Activated CD4-positive, alpha-beta T cell treated with anti-CD3 and anti-CD28 coated beads for 4 hours (primary cell): ENCODE results near the gene ATG5.
"Not testable (repeated sequence)": the region's sequence is repeated elsewhere in the genome, so short reads cannot be mapped to it uniquely, and the experiment has no call there.

Experiments used
- DNase-seq, 2 donors: peaks; one replicate each; pipeline ENCODE4 v3.0.0-alpha.2; 2020

Gene ATG5

DNA sequence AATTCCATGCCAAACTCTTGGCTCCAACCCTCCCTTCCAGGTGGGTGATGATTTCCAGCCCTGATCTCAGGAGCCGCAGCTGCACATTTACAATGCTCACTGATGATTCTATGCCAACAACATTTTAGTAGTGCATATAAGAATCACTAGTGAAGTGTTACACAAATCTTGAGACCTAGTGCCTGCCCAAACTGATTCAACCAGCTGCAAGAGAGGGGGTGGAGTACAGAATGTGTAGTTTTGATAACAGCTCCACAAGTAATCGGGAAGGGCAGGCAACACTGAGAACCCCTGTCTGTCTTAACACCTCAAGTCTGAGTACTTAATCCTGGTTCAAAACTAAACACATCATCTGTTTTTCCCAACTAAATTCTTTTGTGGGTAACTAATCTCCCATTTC lies 147.8 kb downstream of the ATG5 start:
- no peak for DNase-seq

DNA sequence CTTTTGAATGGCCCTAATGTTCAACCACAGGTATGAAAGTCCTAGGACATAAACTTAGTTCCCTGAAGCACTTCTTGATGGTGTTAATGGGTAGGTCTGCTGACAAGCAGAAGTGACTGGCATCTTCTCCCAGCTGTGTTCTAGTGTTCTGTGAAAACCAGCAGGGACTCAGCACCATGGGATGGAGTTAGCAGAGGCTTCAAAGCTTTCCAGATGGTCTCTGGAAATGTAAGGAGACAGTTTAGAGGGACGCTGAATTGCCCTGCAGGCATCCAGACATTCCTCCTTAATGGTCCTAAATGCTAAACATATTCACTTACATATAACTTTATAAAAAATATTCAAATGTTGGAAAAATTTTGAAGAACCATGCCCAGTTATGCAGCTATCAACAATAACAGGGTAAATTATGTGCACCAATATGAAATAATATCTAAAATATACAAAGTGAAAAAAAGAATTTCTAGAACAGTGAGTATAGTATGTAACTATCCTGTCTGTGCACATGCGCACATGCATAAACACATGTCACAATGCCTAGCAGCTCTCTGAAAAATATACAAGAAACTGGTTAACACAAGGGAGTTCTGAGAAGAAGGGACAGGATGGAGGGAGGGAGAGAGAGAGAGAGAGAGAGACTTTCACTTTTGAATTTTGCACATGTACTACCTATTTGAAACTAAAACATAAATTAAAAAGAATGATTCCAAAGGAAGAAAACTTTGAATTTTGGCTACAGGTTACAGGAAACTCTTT lies 152.3 kb downstream of the ATG5 start:
- no peak for DNase-seq

DNA sequence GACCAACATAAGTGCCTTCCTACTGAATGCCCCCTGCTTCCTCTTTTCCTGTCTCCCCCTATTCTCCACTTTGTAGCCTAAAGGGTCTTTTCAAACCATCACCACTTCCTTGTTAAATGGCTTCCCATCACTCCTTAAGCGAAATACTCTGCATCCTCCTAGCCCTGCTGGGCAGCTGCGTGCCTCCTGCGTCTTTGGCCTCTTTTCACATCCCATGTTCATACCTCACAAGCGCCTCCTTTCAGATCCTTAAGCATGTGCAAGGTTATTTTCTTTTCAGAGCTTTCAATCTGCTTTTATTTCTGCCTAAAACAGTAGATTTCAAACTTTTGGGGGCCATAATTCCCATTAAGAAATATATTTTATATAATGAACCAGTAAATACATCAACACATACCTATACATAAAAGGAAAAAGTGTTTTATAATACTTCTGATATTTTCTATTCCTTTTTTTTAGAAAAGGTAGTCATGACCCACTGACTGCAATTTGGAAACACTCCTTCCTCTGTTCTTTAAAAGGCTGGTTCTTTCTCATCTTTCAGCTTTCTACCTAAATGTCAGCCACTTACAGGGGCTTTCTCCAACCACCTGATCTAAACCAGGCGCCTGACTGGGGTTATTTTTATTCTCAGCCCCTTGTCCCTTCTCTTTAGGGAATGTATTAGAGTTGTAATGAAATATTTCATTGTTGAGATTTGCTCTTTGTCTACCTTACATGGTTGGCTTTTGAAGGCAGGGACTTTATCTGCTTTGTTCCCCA lies 155.3 kb downstream of the ATG5 start:
- DNase-seq: no peak

DNA sequence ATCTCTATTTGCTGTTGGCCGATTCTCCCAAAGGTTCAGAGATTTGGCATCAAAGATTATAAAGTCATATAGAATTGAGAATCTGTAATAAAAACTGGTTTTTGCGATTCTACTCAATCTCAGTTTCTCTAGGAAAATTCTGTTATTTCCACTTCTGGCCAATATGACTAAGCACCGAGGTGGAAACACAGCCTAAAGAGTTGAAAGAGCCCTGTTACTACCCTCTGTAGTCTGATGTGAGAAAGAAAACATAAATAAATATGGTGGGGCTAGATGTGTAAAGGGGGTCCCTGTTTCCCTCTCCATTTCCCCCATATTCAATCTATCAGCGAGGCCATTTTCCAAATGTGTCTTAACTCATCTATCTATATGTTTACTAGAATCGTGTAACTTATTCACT lies 156.0 kb downstream of the ATG5 start:
- DNase-seq: no peak

DNA sequence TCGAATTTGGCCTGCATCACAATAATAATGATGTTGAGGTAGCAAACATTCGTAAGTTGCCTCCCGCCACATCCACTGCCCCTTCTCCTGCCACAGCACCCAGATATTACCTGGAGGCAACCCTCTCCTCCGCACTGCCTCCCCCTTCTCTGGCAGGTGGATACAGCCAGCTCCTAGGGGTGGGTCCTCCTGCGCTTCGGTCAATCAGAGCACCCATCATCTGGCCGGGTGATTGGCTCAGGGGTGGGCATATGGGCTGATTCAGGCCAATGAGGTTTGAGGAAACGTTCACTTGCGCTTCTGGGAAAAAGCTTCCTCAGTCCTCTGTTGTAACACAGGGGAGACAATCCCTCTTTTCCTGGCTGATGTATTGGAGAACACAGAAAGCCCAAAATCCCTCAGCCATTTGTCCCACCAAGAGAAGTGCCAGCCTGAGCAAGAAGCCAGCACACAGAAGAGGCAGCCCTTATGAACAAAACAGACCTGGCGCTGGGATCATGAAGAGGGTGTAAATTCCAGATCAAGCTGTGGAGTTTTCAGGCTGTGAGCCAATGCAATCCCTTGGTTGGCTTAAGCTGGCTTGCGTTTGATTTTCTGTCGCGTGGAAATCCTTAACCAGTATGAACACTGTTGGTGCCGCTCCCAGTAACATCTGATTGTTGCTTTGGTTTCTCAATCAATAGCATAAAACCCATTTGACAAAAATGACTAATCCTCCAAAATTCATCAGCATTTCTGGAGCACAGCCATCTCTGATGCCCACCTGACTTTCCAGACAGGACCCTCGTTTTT lies 157.3 kb downstream of the ATG5 start:
- DNase-seq: no peak

DNA sequence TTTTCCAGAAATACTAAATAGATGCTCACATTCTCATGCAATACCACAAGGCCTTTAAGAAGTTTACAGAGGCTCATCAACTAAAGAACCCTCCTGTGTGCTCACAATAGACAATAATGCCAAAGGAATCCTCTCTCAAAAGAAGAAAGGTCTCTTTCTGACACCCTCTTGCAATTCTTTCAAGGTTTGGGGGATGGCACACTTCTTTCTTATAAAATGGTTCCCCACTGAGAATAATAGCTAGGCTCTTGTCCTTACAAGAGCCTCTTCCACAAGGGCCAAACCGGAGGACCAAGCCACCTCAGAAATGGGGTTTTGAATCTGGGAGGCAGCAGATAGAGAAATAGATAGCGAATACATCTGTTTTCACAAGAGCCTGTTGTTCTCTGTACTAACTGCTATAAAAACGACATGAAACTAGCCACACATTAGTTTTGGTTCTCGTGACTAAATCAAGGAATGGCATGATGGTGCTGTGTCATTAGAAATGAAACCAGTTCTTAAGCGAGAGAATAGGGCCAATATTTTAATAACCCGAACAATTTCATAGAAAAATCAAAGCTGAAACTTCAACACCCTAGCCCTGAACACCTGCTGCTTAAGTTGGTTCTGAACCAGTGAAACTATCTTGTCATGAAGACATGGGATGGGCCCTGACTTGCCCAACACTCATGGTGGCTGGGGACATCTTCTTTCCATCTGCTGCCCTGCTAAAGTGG lies 158.3 kb downstream of the ATG5 start:
- no peak for DNase-seq

DNA sequence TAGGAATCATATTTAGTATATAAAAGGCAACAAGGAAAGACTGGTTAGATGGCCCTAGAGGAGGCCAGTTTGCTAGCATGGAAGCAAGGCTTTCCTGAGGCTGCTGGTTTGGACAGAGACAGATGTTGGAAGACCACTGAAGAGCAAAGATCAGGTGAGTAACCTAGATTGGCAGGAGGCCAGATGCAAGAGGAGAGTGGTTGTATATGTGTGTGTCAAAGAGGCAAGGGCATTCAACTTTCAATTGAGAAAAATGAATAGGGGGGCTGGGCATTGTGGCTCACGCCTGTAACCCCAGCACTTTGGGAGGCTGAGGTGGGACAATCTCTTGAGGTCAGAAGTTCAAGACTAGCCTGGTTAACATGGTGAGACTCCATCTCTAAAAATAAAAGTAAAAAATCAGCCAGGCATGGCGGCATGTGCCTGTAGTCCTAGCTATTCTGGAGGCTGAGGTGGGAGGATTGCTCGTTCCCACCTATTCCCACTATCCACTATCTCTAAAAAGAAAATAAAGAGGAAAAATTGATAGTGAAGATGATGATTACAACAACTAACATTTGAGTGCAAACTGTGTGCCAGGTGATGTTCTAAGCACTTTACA lies 159.6 kb downstream of the ATG5 start:
- DNase-seq: no peak

DNA sequence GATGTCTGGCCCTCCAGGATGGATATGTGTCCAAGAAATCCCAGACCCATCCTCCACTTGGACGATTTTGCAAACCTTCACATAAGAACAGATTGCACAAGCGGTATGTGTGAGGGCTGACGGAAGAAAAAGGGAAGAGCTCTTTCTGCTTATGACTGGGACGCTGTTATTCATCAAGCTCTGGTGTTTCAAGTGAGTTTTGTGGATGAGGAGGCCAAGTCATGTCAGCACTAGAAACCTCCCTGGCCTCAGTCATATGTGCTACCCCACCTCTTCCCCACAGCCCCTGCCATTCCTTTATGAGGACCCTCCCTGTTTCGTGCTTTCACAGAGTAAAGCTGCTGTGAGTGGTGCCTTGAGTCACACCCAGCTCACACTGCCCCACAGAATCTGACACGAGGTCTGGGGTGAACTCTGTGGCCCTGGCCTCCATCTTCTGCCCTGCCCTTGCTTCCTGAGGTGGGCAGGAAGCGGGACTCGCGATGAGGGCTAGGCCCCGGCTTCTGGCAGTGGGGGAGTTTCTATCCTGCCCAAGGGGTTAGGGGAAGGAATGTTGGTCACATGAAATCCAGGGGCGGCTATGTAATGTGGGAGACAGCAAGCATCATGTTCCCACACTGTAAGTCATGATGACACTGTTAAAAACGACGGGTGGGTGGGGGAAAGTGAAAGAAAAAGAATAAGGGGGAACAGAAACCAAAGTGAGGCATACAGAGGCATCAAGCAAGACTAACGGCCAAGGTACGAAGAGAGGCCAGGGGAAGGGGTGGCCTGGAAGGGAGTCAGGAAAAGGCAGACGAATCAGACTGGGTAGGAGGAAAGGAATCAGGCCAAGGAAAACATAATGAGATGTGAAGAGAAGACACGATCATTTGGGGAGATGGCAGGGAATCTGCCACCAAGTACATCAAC lies 161.3 kb downstream of the ATG5 start:
- DNase-seq: peak; percentile 52 to 56

DNA sequence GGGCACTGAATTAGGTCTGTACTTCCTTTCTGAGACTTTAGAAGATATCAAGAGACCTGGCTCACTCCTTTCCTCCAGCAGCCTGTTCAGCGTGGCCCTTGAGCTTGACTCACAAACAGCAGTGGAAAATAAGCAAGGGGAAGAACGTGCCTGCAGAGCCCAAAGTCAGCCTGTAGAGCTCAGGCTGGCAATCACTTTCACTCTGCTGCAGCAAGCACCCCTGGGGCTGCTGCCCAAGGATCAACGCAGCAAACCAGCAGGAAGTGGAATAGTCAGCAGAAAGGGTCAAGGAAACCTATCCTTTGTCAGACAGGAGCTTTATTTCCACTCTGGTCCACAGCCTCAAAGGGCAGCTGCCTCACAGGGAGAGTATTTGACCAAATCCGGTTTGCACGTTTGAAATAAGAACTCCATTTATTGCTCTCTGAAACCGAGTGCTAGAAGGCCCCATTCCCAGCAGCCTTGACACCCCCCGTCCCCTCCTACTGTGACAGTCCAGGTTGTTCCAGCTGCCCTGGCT lies 162.1 kb downstream of the ATG5 start:
- DNase-seq: peak; percentile 52 to 54

DNA sequence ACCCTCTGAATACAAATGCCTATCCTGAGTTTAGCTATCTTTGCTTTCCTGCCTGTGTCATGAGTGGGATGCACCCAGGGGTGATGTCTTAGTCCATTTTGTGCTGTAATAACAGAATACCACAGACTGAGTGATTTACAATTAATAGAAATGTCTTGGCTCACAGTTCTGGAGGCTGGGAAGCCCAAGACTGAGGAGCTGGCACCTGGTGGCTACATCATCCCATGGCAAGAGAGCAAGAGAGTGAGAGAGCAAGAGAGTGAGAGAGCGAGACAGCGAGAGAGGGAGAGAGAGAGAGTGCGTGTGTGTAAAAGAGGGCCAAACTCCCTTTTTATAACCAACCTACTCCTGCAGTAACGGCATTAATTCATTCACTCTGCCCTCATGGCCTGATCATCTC lies 162.6 kb downstream of the ATG5 start:
- DNase-seq: no peak

DNA sequence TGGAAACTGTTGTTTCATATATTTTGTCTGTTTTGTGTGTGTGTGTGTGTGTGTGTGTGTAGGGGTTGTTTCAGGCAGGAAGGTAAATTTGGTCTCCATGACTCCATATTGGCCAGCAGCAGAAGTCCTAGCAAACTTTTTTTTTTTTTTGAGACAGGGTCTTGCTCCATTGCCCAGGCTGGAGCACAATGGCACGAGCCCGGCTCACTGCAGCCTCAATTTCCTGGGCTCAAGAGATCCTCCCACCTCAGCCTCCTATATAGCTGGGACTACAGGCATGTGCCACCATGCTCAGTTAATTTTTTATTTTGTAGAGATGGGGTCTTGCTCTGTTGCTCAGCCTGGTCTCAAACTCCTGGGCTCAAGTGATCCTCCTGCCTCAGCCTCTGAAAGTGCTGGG lies 163.7 kb downstream of the ATG5 start:
- no peak for DNase-seq

DNA sequence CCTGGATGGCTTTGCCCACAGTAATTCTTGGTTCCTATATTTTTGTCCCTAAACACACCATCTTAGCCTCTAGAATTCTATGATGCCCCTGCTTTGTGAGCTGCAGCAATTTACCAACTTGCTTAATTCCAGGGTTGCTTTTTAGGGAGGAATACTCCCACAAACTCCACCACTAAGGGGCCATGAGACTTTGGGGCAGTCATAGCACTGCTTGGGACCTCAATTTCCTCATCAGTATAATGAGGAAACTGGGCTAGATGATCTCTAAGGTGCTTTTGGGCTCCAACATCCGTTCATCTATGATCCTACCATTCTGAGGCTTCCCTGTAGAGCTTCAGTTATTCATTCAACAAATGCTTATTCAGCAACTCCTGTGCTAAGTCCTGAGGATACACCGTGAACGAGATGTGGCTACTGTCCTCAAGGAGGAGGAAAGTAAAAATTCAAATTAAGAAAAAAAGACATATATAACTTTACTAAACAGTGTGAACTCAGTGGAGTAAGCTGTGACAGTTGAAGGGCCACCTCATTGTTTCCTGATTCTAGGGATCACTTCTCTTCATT lies 164.2 kb downstream of the ATG5 start:
- no peak for DNase-seq

DNA sequence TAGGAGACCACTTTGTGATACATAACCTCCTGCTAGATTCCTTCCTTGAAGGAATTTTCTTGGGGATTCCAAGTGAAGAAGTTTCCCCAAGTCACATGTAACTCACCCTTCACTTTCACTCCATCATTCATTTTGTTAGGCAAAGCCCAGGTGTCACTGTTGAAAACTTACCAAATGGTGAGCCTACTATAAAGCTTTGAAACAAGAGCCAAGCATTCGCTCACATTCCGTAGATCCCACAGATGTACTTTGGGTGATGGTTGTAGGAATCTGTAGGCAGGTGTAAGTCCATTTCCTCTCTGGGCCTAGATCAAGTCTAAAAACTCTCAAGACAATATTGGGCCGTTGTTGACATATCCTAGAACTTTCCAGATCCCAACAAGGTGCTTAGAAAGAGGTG lies 165.4 kb downstream of the ATG5 start:
- no peak for DNase-seq

DNA sequence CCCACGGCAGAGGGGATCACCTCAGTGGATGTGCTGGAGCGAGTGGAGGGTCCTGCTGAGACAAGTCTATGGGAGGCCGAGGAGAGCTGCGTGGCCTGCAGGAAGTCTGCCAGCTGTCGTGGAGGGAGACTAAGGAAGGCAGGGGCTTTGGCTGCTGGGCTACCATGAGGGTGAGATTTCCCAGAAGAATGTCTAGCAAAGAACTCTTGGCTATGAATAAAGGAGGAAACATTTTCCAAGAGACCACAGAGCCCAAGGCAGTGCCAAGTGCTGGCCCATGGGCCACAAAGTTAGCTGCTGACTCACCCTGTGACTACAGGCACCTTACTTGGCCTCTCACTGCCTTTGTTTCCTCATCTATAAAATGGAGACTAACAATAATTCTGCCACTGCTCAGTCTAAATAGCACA lies 166.0 kb downstream of the ATG5 start:
- no peak for DNase-seq

DNA sequence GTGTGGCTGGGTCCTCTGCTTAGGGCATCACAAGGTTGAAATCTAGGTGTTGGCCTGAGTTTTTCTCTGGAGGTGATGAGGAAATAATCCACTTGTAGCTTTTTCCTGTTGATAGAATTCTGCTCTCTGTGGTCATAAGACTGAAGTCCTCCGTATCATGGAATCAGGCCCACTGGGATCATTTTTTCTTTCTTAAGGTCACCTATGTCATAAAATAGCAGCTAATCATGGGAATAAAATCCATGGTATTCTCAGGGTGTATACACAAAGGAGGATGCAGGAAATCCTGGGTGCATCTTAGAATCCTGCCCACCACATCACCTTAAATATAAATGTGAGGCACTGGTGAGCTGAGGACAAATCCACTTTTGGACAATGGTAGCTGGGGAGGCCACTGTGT lies 166.7 kb downstream of the ATG5 start:
- DNase-seq: no peak

DNA sequence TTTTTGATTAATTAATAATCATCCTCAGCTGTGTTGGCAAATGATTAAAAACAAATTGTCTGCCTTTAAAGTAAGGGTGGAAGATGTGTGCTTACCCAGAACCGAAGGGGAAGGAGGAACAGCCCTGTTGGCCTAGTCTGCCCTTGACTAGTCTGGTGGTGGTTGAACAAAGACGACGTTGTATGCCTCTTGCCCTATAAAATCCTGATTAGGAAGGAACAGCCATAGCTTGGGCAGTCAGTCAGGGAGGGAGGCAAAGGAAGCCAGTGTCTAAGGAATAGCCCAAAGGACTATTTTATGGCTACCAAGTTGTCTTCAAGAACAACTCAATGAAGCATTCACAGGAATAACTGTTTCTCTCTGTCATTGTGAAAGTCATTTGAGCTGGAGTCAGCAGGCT lies 168.7 kb downstream of the ATG5 start:
- DNase-seq: no peak

DNA sequence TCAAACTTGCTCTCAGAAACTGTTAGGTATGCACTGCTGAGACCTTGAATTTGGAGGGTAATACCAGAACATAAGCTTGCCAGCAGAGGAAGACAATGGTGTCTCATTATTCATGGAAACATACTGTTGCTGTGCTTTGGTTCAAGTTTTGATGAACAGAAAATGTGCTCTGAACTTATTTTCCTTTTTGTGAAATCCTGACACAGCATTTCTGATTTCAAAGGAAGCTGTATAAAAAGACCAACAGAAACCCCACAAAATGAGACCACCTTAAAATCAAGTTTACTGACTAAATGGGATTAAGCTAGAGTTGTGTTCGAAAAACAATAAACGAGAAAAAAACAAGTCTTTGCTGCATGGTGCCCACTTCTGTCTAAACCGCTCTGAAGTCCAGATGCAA lies 169.1 kb downstream of the ATG5 start:
- DNase-seq: no peak

DNA sequence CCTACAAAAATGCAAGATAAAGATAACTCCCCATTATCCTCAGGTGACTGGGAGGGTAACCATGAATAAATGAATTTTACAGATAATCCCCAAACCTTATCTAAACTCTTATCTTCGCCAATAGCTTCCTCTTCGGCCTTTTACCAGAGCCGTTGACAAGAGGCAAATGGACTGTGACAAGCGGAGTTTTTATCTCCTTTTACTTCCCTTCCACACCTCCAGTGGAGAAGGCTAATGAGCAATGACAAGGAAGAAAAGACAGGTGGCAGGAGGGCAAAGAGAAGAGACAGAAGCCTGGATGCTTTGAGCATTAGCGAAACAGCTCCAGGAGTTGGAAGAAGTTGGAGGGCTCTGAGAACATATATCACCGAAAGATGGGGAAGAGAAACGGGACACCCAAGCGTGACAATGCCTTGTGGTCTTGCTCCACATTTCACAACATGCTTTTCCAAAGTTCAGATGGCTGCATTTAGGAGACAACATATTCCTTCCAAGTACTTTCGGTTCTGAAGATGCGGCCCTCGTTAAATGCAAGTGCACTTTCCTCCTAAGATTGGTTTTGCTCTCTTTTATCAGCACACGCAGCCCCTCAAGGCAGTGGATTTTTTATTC lies 170.2 kb downstream of the ATG5 start:
- no peak for DNase-seq

DNA sequence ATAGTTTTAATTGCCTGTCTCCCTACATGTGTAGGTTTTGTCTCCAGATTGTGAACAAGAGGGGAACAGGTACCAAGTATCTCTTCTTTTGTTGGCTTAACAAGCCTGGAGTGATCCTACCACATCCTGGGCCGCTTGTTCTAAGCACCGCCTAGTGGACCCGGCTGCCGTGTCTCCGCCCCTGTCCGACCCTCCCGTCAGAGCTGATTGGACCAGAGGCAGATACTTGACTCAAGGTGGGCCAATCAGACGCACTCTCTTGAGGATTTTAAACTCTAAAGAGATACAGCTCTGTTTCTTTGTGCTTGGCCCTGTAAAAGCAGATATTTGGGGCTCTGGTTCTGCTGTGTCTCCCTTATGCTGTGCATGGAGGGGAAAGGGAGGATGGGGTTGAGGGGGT lies 171.2 kb downstream of the ATG5 start:
- no peak for DNase-seq

DNA sequence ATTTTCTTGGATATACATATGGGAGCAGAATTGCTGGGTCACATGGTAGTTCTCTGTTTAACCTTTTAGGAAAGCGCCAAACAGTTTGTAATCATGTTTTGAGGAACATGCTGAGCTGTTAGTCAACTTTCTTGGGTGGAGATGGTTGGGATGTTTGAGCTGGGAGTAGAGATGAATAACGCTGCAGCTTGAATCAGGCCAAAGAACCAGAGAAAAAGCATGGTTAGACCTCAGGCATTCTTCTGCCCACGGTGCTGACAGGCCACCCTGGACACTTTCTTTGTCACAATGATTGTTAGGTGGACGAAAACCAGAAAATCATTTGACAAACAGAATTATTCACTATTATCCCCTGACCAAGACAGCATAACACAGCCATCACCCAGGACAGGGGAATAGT lies 172.6 kb downstream of the ATG5 start:
- DNase-seq: no peak

DNA sequence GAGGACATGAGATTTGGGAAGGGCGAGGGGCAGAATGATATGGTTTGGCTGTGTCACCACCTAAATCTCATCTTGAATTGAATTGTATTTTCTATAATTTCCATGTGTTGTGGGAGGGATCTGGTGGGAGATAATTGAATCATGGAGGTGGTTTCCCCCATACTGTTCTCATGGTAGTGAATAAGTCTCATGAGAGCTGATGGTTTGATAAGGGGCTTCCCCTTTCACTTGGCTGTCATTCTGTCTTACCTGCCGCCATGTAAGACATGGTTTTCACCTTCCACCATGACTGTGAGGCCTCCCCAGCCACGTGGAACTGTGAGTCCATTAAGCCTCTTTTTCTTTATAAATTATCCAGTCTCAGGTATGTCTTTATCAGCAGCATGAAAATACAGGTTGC lies 173.1 kb downstream of the ATG5 start:
- DNase-seq: not testable (repeated sequence)
